Adipose tissue (tissue), 3 donors: ENCODE results near the gene CSAD. TPM values are rescaled to one million over a fixed set of nuclear protein-coding genes. Genes with fewer than 3 reads are reported as not detected.

ENCODE experiments used
- H3K27ac ChIP-seq: one replicate; pipeline ENCODE4 v1.5.1; 2013; ENCODE audit warnings: low read depth, low read length
- WGBS, 3 donors: extraction: QIAGEN DNeasy Blood & Tissue Kit; methylation state at CpG; one replicate each; pipeline ENCODE4 v1.1.7; 2013; 5-methylcytosine and 5-hydroxymethylcytosine counted together
- polyA plus RNA-seq, 3 donors: library from polyadenylated mRNA; stranded (reverse); fragments of 200-250 nt; gene quantifications; one replicate each; pipeline ENCODE4 v1.2.3, GENCODE V29; 2013
- donor health status: healthy with polysubstance abuse.
- donor health status: Bipolar disorder and iron deficiency.
- donor health status: healthy.

Gene CSAD
- polyA plus RNA-seq, 3 donors, result 36.3 to 167 (median 91.0) TPM

GRCh38 chr12:53219956-53220693 lies 39.4 kb upstream of the CSAD start:
- peak overlapping the region; percentile 7 for H3K27ac ChIP-seq
- 0% methylated on average over 40 to 49 of the region's 53 CpGs for WGBS, 3 donors

GRCh38 chr12:53219292-53219955 lies 38.7 kb upstream of the CSAD start:
- no peak overlapping the region for H3K27ac ChIP-seq
- 2 to 18% (median 6%) methylated on average over 27 of the region's 27 CpGs for WGBS, 3 donors

GRCh38 chr12:53218551-53219291 lies 38.0 kb upstream of the CSAD start:
- H3K27ac ChIP-seq, result no peak overlapping the region
- 31 to 59% (median 52%) methylated on average over 30 of the region's 30 CpGs for WGBS, 3 donors

- no peak overlapping the region for H3K27ac ChIP-seq
- WGBS, 3 donors, result 41 to 52% (median 47%) methylated on average over 3 of the region's 3 CpGs
Measured at GRCh38 chr12:53217931-53218307, 37.2 kb upstream of the CSAD start.

GRCh38 chr12:53217051-53217930 lies 36.6 kb upstream of the CSAD start:
- H3K27ac ChIP-seq, result no peak overlapping the region
- 33 to 60% (median 37%) methylated on average over 19 of the region's 19 CpGs for WGBS, 3 donors

GRCh38 chr12:53215497-53215896 lies 34.8 kb upstream of the CSAD start:
- WGBS, 3 donors, result 83 to 88% (median 85%) methylated on average over 8 of the region's 8 CpGs
- no peak overlapping the region for H3K27ac ChIP-seq

- 66 to 75% (median 67%) methylated on average over 12 of the region's 12 CpGs for WGBS, 3 donors
- no peak overlapping the region for H3K27ac ChIP-seq
Measured at GRCh38 chr12:53214687-53215455, 34.1 kb upstream of the CSAD start.

GRCh38 chr12:53214221-53214620 lies 33.5 kb upstream of the CSAD start:
- H3K27ac ChIP-seq, result no peak overlapping the region
- 73 to 80% (median 74%) methylated on average over 5 of the region's 5 CpGs for WGBS, 3 donors

- WGBS, 3 donors, result 11 to 12% (median 12%) methylated on average over 14 of the region's 14 CpGs
- no peak overlapping the region for H3K27ac ChIP-seq
Measured at GRCh38 chr12:53213348-53213747, 32.6 kb upstream of the CSAD start.

GRCh38 chr12:53212931-53213330 lies 32.2 kb upstream of the CSAD start:
- 41 to 52% (median 50%) methylated on average over 12 of the region's 12 CpGs for WGBS, 3 donors
- H3K27ac ChIP-seq, result no peak overlapping the region

GRCh38 chr12:53211476-53212381 lies 31.0 kb upstream of the CSAD start:
- H3K27ac ChIP-seq, result no peak overlapping the region
- 88 to 91% (median 88%) methylated on average over 13 of the region's 13 CpGs for WGBS, 3 donors

- H3K27ac ChIP-seq, result no peak overlapping the region
- 70 to 82% (median 75%) methylated on average over 4 of the region's 4 CpGs for WGBS, 3 donors
Measured at GRCh38 chr12:53210843-53211242, 30.1 kb upstream of the CSAD start.

GRCh38 chr12:53208877-53209463 lies 28.2 kb upstream of the CSAD start:
- no peak overlapping the region for H3K27ac ChIP-seq
- WGBS, 3 donors, result 44 to 74% (median 51%) methylated on average over 7 of the region's 7 CpGs

GRCh38 chr12:53208435-53208834 lies 27.7 kb upstream of the CSAD start:
- H3K27ac ChIP-seq, result no peak overlapping the region

GRCh38 chr12:53207042-53207441 lies 26.3 kb upstream of the CSAD start, which contains the start of gene ITGB7:
ITGB7 (minus strand) TSS chr12:53207251; CDS start chr12:53200443, 6,808 bp downstream.
- 42 to 53% (median 42%) methylated on average over 5 of the region's 5 CpGs for WGBS, 3 donors

More at GRCh38 chr12:53208435-53208834, 27.7 kb upstream of the CSAD start:
- WGBS, 3 donors, result 43 to 61% (median 47%) methylated on average over 2 of the region's 2 CpGs

GRCh38 chr12:53205747-53206419 lies 25.2 kb upstream of the CSAD start:
- 43 to 83% (median 55%) methylated on average over 7 of the region's 7 CpGs for WGBS, 3 donors
- H3K27ac ChIP-seq, result no peak overlapping the region

More at GRCh38 chr12:53207042-53207441, 26.3 kb upstream of the CSAD start, which contains the start of gene ITGB7:
- no peak within 1 kb of the TSS for H3K27ac ChIP-seq
